ENCODE data around the gene OOSP3.
"Not testable (repeated sequence)": the region's sequence is repeated elsewhere in the genome, so short reads cannot be mapped to it uniquely, and the experiment has no call there.

Gene OOSP3

DNA sequence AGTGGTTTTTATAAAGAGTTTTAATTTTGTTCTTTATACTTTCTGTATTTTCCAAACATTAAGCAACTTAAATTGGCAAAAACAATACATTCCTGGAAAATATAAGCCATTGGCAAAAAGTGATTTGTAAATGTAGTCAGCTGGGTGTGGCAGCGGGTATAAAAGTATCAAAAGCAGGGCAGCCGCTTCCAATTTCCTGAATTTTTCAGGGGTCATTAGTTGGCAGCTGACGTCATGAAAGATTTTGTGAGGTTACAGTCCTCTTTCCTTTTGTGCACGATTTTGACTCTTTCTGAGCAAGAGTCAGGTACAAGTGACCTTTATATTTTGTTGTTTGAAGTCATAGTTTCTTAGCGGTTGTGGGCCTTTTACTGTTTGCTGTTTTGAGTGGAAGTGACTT, at the start of gene OOSP3:
OOSP3 (plus strand) TSS at position 208 of the 400 bp plus-strand sequence; CDS start at position 235, 27 bp downstream.
- no peak for TF ChIP-seq GATA1 (IDR thresholded peaks at IDR 0.05; ENCODE audit: low read depth, low read length)
- TF ChIP-seq POLR2A (IDR thresholded peaks at IDR 0.05; ENCODE audit: low read length), result no peak
- DNase-seq, result no peak

DNA sequence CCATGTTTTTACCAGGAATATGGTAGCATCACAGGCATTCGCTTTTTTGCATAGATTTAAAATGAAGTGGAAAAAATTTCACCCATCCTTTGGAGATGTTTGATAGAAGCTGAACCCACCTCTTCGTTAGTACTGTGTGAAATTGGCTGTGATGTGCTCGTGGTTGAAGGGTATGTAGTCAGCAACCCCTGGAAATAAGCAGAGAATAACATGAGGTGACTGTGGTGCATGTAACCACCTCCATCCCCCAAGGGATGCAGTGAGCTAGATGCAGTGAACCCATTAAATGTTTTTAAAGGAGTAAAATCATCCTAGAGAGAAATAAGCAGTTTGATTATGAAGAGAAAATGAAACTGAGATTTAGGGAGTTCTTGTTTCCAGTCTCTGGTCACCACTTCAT, 49.2 kb upstream of the OOSP3 start:
- DNase-seq, result no peak
- TF ChIP-seq GATA1 (IDR thresholded peaks at IDR 0.05; ENCODE audit: low read depth, low read length), result no peak
- TF ChIP-seq POLR2A (IDR thresholded peaks at IDR 0.05; ENCODE audit: low read length), result no peak

DNA sequence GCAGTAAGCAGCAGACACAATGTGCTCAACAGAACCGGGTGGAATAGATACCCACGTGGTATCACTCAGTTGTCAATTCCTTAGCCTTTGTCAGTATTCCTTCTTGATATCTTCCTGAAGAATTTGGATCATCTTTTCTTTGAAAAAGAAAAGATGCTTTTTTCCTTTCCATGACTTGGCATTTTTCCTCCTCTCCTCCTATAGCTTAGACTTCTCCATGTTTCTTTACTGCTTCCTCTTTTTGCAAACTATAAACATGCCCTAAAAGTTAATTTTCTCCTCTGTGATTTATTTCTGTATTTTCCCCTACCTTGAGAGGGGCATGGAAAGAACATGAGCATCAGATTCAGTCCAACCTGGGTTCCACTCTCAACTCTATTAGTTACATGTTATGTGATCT, 45.0 kb upstream of the OOSP3 start:
- DNase-seq, result no peak
- TF ChIP-seq GATA1 (IDR thresholded peaks at IDR 0.05; ENCODE audit: low read depth, low read length) (no peak), POLR2A (IDR thresholded peaks at IDR 0.05; ENCODE audit: low read length) (no peak)

DNA sequence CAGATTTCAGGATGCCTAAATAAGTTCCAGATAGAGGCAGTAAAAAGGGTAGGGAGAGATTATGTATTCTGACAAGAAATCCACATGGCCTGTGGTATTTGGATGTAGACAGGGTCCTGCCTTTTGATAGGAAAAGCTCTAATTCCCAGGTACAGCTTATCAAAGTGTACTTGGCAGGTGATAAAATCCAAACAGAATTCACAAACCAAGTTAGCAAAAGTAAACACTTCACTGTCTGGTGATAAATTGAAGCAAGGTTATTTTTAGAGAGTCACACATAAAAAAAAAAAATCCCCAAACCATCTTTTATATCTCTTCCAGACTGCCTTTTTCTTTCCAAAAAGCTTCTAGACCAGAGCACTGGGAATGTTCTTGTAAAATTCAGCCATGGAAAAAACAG, 39.0 kb upstream of the OOSP3 start:
- TF ChIP-seq GATA1 (IDR thresholded peaks at IDR 0.05; ENCODE audit: low read depth, low read length) (no peak), POLR2A (IDR thresholded peaks at IDR 0.05; ENCODE audit: low read length) (no peak)
- DNase-seq, result no peak

- TF ChIP-seq POLR2A (IDR thresholded peaks at IDR 0.05; ENCODE audit: low read length), result no peak
- no peak for TF ChIP-seq GATA1 (IDR thresholded peaks at IDR 0.05; ENCODE audit: low read depth, low read length)
- no peak for DNase-seq
Observed at GRCh38 chr11:59841514-59841913, 37.1 kb upstream of the OOSP3 start.

- TF ChIP-seq POLR2A (IDR thresholded peaks at IDR 0.05; ENCODE audit: low read length) (no peak), GATA1 (IDR thresholded peaks at IDR 0.05; ENCODE audit: low read depth, low read length) (no peak)
- DNase-seq, result no peak
Observed at GRCh38 chr11:59842316-59842715, 36.3 kb upstream of the OOSP3 start.

GRCh38 chr11:59845399-59845798, 33.2 kb upstream of the OOSP3 start, which contains the start of gene CBLIF:
Gene CBLIF (minus strand): TSS chr11:59845499. CDS start chr11:59845453, 46 bp downstream.
- no peak for DNase-seq
- TF ChIP-seq GATA1 (IDR thresholded peaks at IDR 0.05; ENCODE audit: low read depth, low read length), result no peak

- no peak for DNase-seq
- TF ChIP-seq POLR2A (IDR thresholded peaks at IDR 0.05; ENCODE audit: low read length), result no peak
- no peak for TF ChIP-seq GATA1 (IDR thresholded peaks at IDR 0.05; ENCODE audit: low read depth, low read length)
Observed at GRCh38 chr11:59846556-59846955, 32.0 kb upstream of the OOSP3 start.

DNA sequence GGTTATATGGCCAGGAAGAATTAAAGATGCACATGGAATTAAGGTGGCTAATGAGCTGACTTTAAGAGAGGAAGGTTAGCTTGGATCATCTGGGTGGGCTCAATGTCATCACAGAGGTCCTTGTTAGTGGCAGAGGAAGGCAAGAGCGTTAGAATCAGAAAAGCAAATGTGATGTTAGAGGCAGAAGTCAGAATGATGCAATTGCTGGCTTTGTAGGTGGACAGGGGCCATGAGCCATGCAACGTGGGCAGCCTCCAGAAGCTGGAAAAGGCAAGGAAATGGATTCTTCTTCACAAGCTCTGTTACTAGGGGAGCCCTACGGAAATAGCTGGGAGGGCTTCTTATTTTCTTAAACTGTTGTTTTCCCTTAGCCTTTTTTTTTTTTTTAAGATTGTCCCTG, 31.0 kb upstream of the OOSP3 start:
- TF ChIP-seq GATA1 (IDR thresholded peaks at IDR 0.05; ENCODE audit: low read depth, low read length) (no peak), POLR2A (IDR thresholded peaks at IDR 0.05; ENCODE audit: low read length) (no peak)
- no peak for DNase-seq

- DNase-seq, result peak in 1 of 2 experiments; percentile 40
Observed at GRCh38 chr11:59848439-59848838, 30.1 kb upstream of the OOSP3 start.

GRCh38 chr11:59849129-59849528, 29.5 kb upstream of the OOSP3 start:
- DNase-seq, result no peak
- no peak for TF ChIP-seq GATA1 (IDR thresholded peaks at IDR 0.05; ENCODE audit: low read depth, low read length)
- TF ChIP-seq POLR2A (IDR thresholded peaks at IDR 0.05; ENCODE audit: low read length), result no peak

DNA sequence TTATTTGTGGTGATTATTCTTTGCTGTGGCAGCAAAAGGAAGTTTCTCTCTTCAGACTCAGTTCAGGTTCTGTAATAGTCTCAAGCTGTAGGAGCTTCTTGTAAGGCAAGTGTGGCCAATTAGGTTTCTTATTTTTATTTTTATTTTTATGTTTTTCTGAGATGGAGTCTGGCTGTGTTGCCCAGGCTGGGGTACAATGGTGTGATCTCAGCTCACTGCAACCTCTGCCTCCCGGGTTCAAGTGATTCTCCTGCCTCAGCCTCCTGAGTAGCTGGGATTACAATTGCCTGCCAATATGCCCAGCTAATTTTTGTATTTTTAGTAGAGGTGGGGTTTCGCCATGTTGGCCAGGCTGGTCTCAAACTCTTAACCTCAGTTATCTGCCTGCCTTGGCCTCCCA, 29.0 kb upstream of the OOSP3 start:
- DNase-seq, result not testable (repeated sequence)

- DNase-seq, result not testable (repeated sequence)
Observed at GRCh38 chr11:59851416-59851815, 27.2 kb upstream of the OOSP3 start.

- TF ChIP-seq POLR2A (IDR thresholded peaks at IDR 0.05; ENCODE audit: low read length) (no peak), GATA1 (IDR thresholded peaks at IDR 0.05; ENCODE audit: low read depth, low read length) (no peak)
Observed at GRCh38 chr11:59854871-59855270, 23.7 kb upstream of the OOSP3 start.

GRCh38 chr11:59857439-59858434, 20.8 kb upstream of the OOSP3 start:
- TF ChIP-seq GATA1 (IDR thresholded peaks at IDR 0.05; ENCODE audit: low read depth, low read length) (no peak), POLR2A (IDR thresholded peaks at IDR 0.05; ENCODE audit: low read length) (no peak)
- peak; percentile 33 to 61 for DNase-seq

More at GRCh38 chr11:59854871-59855270, 23.7 kb upstream of the OOSP3 start:
- DNase-seq, result no peak

All from erythroblast (primary cell).